H1 (cell line): Measurements from ENCODE around the gene BRAT1. TPM values are rescaled to one million over a fixed set of nuclear protein-coding genes. Genes with fewer than 3 reads are reported as not detected.
A peak's percentile ranks its signal among the peaks of the same experiment; 100 is the strongest.

Experiments used
- CTCF ChIA-PET: fragments of 300-600 bp; sonication (Branson Sonifier 250); formaldehyde crosslinking; loops from one replicate; lab custom pipeline; 2021; ENCODE audit not compliant: partially characterized antibody; lab: Charles Lee
- POLR2A ChIA-PET: fragments of 300-600 bp; sonication (Branson Sonifier 250); formaldehyde crosslinking; loops from one replicate; lab custom pipeline; 2021; ENCODE audit warnings: inconsistent platforms; ENCODE audit not compliant: partially characterized antibody; lab: Charles Lee
- DNase-seq, 2 experiments: peaks; one replicate each; pipeline versions ENCODE4 v3.0.0 to v3.0.0-alpha.2; 2010 to 2022; ENCODE audit warnings: low spot score in 2 of 2, low read depth in 1 of 2, mixed read lengths in 1 of 2
- FAIRE-seq: peaks from 2 replicates; lab custom pipeline; 2011; peaks lifted over from hg19 to GRCh38; lab: Jason Lieb, UNC
- H2AFZ ChIP-seq: 2 replicates; pipeline ENCODE4 v1.8.1; 2012; ENCODE audit warnings: low read length, inconsistent platforms
- H2AK5ac ChIP-seq: 2 replicates; pipeline ENCODE4 v1.6.1; 2013; ENCODE audit warnings: low read depth, low read length
- H2BK120ac ChIP-seq: replicated peaks from 2 replicates; pipeline ENCODE3; 2013; ENCODE audit warnings: low read depth, low read length, inconsistent platforms
- H2BK12ac ChIP-seq: 2 replicates; pipeline ENCODE4 v1.6.1; 2013; ENCODE audit warnings: low read depth, low read length
- H2BK15ac ChIP-seq: 2 replicates; pipeline ENCODE4 v1.6.1; 2013; ENCODE audit warnings: low read length
- H2BK20ac ChIP-seq: 2 replicates; pipeline ENCODE4 v1.6.1; 2013; ENCODE audit warnings: low read length
- H2BK5ac ChIP-seq: 2 replicates; pipeline ENCODE4 v1.6.1; 2013; ENCODE audit warnings: low read depth, low read length
- H3K14ac ChIP-seq: 2 replicates; pipeline ENCODE4 v1.6.1; 2013; ENCODE audit warnings: inconsistent platforms; ENCODE audit not compliant: insufficient read length
- H3K18ac ChIP-seq: 2 replicates; pipeline ENCODE4 v1.6.1; 2013; ENCODE audit warnings: low read length; ENCODE audit errors: extremely low read depth
- H3K23ac ChIP-seq: 2 replicates; pipeline ENCODE4 v1.6.1; 2013; ENCODE audit warnings: inconsistent platforms; ENCODE audit not compliant: insufficient read length
- H3K23me2 ChIP-seq: 2 replicates; pipeline ENCODE4 v1.6.1; 2013; ENCODE audit warnings: low read depth, low read length
- H3K27ac ChIP-seq: 2 replicates; pipeline ENCODE4 v1.6.1; 2011; ENCODE audit warnings: low read depth, low read length, inconsistent platforms
- H3K27me3 ChIP-seq, 4 experiments: replicated peaks in 1 of 4; 1 replicate in 1 of 4; 2 replicates in 3 of 4; pipeline versions ENCODE4 v1.6.1 to v1.8.1; 2011 to 2013; ENCODE audit warnings: low read length in 3 of 4, mild to moderate bottlenecking in 3 of 4, inconsistent platforms in 2 of 4, mixed read lengths in 2 of 4, moderate library complexity in 1 of 4; ENCODE audit not compliant: control insufficient read depth in 3 of 4, insufficient read depth in 3 of 4; ENCODE audit errors: extremely low read depth in 1 of 4
- H3K36me3 ChIP-seq, 4 experiments: 2 replicates each; pipeline versions ENCODE4 v1.6.1 to v1.8.1; 2011 to 2013; ENCODE audit warnings: mild to moderate bottlenecking in 4 of 4, low read length in 3 of 4, moderate library complexity in 2 of 4, control low read depth in 1 of 4, inconsistent platforms in 1 of 4; ENCODE audit not compliant: insufficient read depth in 4 of 4, control insufficient read depth in 2 of 4
- H3K4ac ChIP-seq: replicated peaks from 2 replicates; pipeline ENCODE3; 2013; ENCODE audit warnings: low read length, low read depth, mixed read lengths, inconsistent platforms; ENCODE audit not compliant: insufficient read length
- H3K4me1 ChIP-seq, 4 experiments: replicated peaks in 1 of 4; 1 replicate in 1 of 4; 2 replicates in 3 of 4; pipeline versions ENCODE4 v1.6.1 to v1.8.1; 2011 to 2013; ENCODE audit warnings: low read length in 3 of 4, inconsistent platforms in 2 of 4, mixed read lengths in 1 of 4; ENCODE audit not compliant: insufficient read depth in 4 of 4, control insufficient read depth in 3 of 4
- H3K4me2 ChIP-seq, 2 experiments: 2 replicates each; pipeline versions ENCODE4 v1.6.1 to v1.8.1; 2011 to 2013; ENCODE audit warnings: low read depth in 2 of 2, low read length in 2 of 2, control low read depth in 1 of 2, inconsistent platforms in 1 of 2, mild to moderate bottlenecking in 1 of 2; ENCODE audit not compliant: insufficient read depth in 1 of 2
- H3K4me3 ChIP-seq, 4 experiments: fragments of 200-600, 300-600 bp in 1 of 4; sonication (generic), shearing (Covaris generic), sonication (Bioruptor Twin) in 1 of 4; 2 replicates each; pipeline versions ENCODE4 v1.5.1 to v1.8.1; 2011 to 2016; ENCODE audit warnings: low read length in 4 of 4, low read depth in 3 of 4, control low read depth in 2 of 4, inconsistent platforms in 2 of 4, mild to moderate bottlenecking in 2 of 4, mixed read lengths in 1 of 4, moderate library complexity in 1 of 4; ENCODE audit not compliant: insufficient read depth in 2 of 4; ENCODE audit errors: extremely low read depth in 1 of 4
- H3K56ac ChIP-seq: replicated peaks from 2 replicates; pipeline ENCODE3; 2013; ENCODE audit warnings: low read depth, mild to moderate bottlenecking, mixed read lengths, low read length, inconsistent platforms; ENCODE audit not compliant: insufficient read length
- H3K79me1 ChIP-seq: 2 replicates; pipeline ENCODE4 v1.6.1; 2013; ENCODE audit warnings: low read depth, low read length, control low read depth
- H3K79me2 ChIP-seq, 2 experiments: 2 replicates each; pipeline versions ENCODE4 v1.6.1 to v1.8.1; 2012 to 2013; ENCODE audit warnings: low read length in 2 of 2, mild to moderate bottlenecking in 2 of 2, inconsistent platforms in 1 of 2; ENCODE audit not compliant: insufficient read depth in 2 of 2, control insufficient read depth in 1 of 2
- H3K9ac ChIP-seq, 4 experiments: replicated peaks in 1 of 4; 1 replicate in 1 of 4; 2 replicates in 3 of 4; pipeline versions ENCODE4 v1.6.1 to v1.8.1; 2011 to 2013; ENCODE audit warnings: low read depth in 3 of 4, low read length in 3 of 4, control low read depth in 2 of 4, mild to moderate bottlenecking in 2 of 4, moderate library complexity in 2 of 4, inconsistent platforms in 1 of 4; ENCODE audit errors: extremely low read depth in 1 of 4
- H3K9me3 ChIP-seq, 2 experiments: 2 replicates each; pipeline versions ENCODE4 v1.6.1 to v1.8.1; 2012 to 2013; ENCODE audit warnings: mild to moderate bottlenecking in 2 of 2, moderate library complexity in 2 of 2, control low read depth in 1 of 2, inconsistent platforms in 1 of 2, low read depth in 1 of 2, low read length in 1 of 2, mixed read lengths in 1 of 2; ENCODE audit not compliant: insufficient read depth in 2 of 2
- H4K20me1 ChIP-seq, 2 experiments: replicated peaks in 1 of 2; 2 replicates each; pipeline versions ENCODE3 to v1.8.1; 2011 to 2013; ENCODE audit warnings: inconsistent platforms in 2 of 2, low read length in 2 of 2, mild to moderate bottlenecking in 1 of 2; ENCODE audit not compliant: insufficient read depth in 2 of 2, control insufficient read depth in 1 of 2
- H4K5ac ChIP-seq: 2 replicates; pipeline ENCODE4 v1.6.1; 2013; ENCODE audit warnings: low read length, low read depth, mixed read lengths, inconsistent platforms; ENCODE audit not compliant: insufficient read length
- H4K8ac ChIP-seq: 2 replicates; pipeline ENCODE4 v1.8.0; 2013; ENCODE audit warnings: mild to moderate bottlenecking, moderate library complexity, low read length, inconsistent platforms; ENCODE audit not compliant: insufficient read depth; ENCODE audit errors: extremely low read depth
- H4K91ac ChIP-seq: replicated peaks from 2 replicates; pipeline ENCODE3; 2013; ENCODE audit warnings: low read length, mixed read lengths, inconsistent platforms; ENCODE audit not compliant: insufficient read length
- CBX5 ChIP-seq: fragments of 300-800, 300-1000 bp; sonication (generic); IDR thresholded peaks from 2 replicates; pipeline ENCODE4 v1.7.1; 2016; ENCODE audit warnings: antibody characterized with exemption, low read length, low read depth
- SIN3A ChIP-seq, 2 experiments: IDR thresholded peaks in 1 of 2; conservative IDR thresholded peaks in 1 of 2; 2 replicates each; pipeline ENCODE4 v1.6.1; 2011 to 2012; ENCODE audit warnings: low read length in 2 of 2, improper control_type of control experiment in 1 of 2, low read depth in 1 of 2, mild to moderate bottlenecking in 1 of 2
- WGBS, 2 experiments: shearing (Covaris generic) in 1 of 2; methylation state at CpG; one replicate each; pipeline versions ENCODE4 v1.1.6 to v1.1.7; 2013 to 2015; ENCODE audit warnings: low lambda C conversion rate in 2 of 2, mixed read lengths in 2 of 2, inconsistent platforms in 1 of 2, low coverage in 1 of 2, missing lambda C conversion rate in 1 of 2; ENCODE audit not compliant: insufficient replicate concordance in 2 of 2, insufficient coverage in 1 of 2, insufficient read length in 1 of 2; ENCODE audit errors: extremely low coverage in 1 of 2, missing lambda C conversion rate in 1 of 2; 5-methylcytosine and 5-hydroxymethylcytosine counted together
- polyA plus RNA-seq, 7 experiments: library from polyadenylated mRNA; depleted of rRNA in 3 of 7; stranded (reverse) in 5 of 7; unstranded in 2 of 7; fragments of >200 nt in 5 of 7; fragments of 200-250 nt in 2 of 7; gene quantifications; 1 replicate in 5 of 7; 2 replicates in 1 of 7; 4 replicates in 1 of 7; pipeline versions ENCODE4 v1.2.1 to v1.2.3, GENCODE V29; 2011 to 2013; ENCODE audit warnings: missing spikeins in 2 of 7, mixed read lengths in 2 of 7
- total RNA-seq: library from RNA; stranded (reverse); fragmentation: NEBNext Ultra II Directional; extraction: Animal tissue kit (Norgen Biotek cat#: 25700); gene quantifications from 2 replicates; pipeline ENCODE4 v1.2.1, GENCODE V29; 2021

BRAT1 gene
- total and polyA plus RNA-seq, 2 of the 8 experiments (the other 6 are each of a cell fraction or from before 2014, with no cell fraction given), result 36.8 to 42.3 TPM

DNA sequence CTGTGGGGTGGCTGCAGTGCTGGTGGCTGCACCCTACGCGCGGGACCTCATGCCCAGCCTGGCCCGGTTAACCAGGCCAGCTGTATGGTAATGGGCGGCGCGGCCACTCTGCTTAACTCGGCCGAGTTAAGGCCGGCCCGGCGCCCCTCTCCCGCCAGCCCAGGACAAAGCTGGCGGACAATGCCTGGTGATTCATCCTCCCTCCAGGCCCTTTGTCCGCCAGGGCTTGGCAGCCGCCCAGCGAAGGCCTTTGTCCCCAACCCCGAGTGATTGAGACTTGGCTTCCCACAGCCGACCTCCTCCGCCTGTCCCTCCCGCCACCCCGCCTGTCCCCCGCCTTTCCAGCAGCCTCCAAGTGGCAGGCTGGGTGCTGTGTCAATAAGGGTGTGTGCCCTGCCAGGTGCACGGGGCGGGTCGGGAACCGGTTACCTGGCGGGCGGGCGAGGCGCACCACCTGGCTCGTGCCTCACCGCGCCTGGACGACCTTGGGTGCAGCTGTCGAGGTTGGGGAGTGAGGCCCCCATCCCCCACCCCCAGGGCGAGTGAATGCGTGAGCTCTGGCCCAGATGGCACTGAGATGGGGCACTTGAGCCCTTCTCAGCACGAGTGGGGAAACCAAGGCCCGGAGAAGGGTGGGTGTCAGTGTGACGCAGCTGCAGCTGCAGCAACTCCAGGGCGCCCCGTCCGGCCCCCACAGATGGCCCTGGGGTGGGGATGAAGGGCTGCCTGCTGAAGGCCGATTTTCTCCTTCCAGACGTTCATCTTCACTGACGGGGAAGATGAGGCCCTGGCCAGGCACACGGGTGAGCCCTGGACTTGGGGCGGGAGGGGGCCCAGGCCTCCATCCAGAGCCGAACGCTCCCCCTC is 31.1 kb downstream of the BRAT1 start:
- peak overlapping the region; percentile 67 to 85 for H3K4me2 ChIP-seq
- H3K4me1 ChIP-seq, result peaks cover 0 to 61% (median 44%) of the 10 kb centered on the region in 4 experiments; a peak in 6 of 7 replicates
- H2BK120ac ChIP-seq, result peak overlapping the region; percentile 98
- H3K27ac ChIP-seq, result peak overlapping the region; percentile 78
- peak overlapping the region in 3 of 4 experiments; percentile 8 to 63 (median 63); a peak in 5 of 7 replicates for H3K9ac ChIP-seq
- peak overlapping the region; percentile 91; the same call in 1 of the 2 replicates for H2AK5ac ChIP-seq
- H2BK12ac ChIP-seq, result peak overlapping the region; percentile 87
- H4K5ac ChIP-seq, result peak overlapping the region; percentile 96
- no peak overlapping the region for H3K23ac ChIP-seq
- no peak overlapping the region for H3K14ac ChIP-seq
- H3K4me3 ChIP-seq, result peak overlapping the region in 3 of 4 experiments; percentile 23 to 73 (median 38); a peak in 5 of 8 replicates
- H2BK15ac ChIP-seq, result peak overlapping the region; percentile 83
- peak overlapping the region; percentile 99 for H3K18ac ChIP-seq
- peaks cover 7 to 28% (median 19%) of the 10 kb centered on the region in 4 experiments; a peak in 6 of 8 replicates for H3K36me3 ChIP-seq
- peak in 1 of 2 experiments; percentile 78 for DNase-seq
- H3K79me1 ChIP-seq, result no peaks in the 10 kb centered on the region; the same call in 1 of the 2 replicates
- H3K56ac ChIP-seq, result peak overlapping the region; percentile 90
- H3K9me3 ChIP-seq, result no peaks in the 10 kb centered on the region
- H4K91ac ChIP-seq, result peak overlapping the region; percentile 100
- ChIA-PET POLR2A (interaction anchor here (0.6 to 8.2 kb wide), 21 partner anchors 12 to 121 kb away, joined by 3 to 68 read pairs (median 3); partner anchors contain the start of gene TTYH3), CTCF (interaction anchor here (0.6 to 6.9 kb wide), 6 partner anchors 8 to 73 kb away, joined by 3 to 42 read pairs (median 3); no protein-coding TSS in a partner anchor)
- peaks cover 0 to 20% of the 10 kb centered on the region in 2 experiments; a peak in 3 of 4 replicates for H3K79me2 ChIP-seq
- no peak overlapping the region for H2AFZ ChIP-seq
- H2BK5ac ChIP-seq, result peak overlapping the region; percentile 99
- peaks cover 0 to 12% (median 3%) of the 10 kb centered on the region in 4 experiments; a peak in 5 of 7 replicates for H3K27me3 ChIP-seq
- WGBS, 2 experiments, result 4% methylated on average over 32 of the region's 51 CpGs; no CpG with 5 or more reads in 1 of the 2 experiments
- H2BK20ac ChIP-seq, result peak overlapping the region; percentile 89; the same call in 1 of the 2 replicates
- H3K23me2 ChIP-seq, result peaks cover 17% of the 10 kb centered on the region
- H3K4ac ChIP-seq, result peak overlapping the region; percentile 97
- peaks cover 18 to 36% of the 10 kb centered on the region in 2 experiments for H4K20me1 ChIP-seq
- FAIRE-seq, result no peak
- peak overlapping the region; percentile 88 for H4K8ac ChIP-seq
- no peak for TF ChIP-seq CBX5
- TF ChIP-seq SIN3A (conservative IDR thresholded peaks at IDR 0.05 in 1 of 2, IDR thresholded peaks at IDR 0.05 in 1 of 2; ENCODE audit: low read depth in 1 of 2, low read length in 2 of 2), result peak in 1 of 2 experiments; percentile 49; a peak in 1 of 4 replicates
